WI38 (cell line): ENCODE measurements around the gene NLRP10.

Experiments
- H3K4me3 ChIP-seq: 2 replicates; pipeline ENCODE4 v1.5.1; 2011; ENCODE audit warnings: low read depth, mild to moderate bottlenecking, control low read depth, low read length
- CTCF ChIP-seq: IDR thresholded peaks from 2 replicates; pipeline ENCODE4 v1.5.1; 2012; ENCODE audit warnings: low read depth, mild to moderate bottlenecking, control low read depth, low read length

NLRP10 gene

GRCh38 chr11:7964261-7964660, 986 bp downstream of the NLRP10 start:
- TF ChIP-seq CTCF, result no peak
- no peak overlapping the region; the same call in 1 of the 2 replicates for H3K4me3 ChIP-seq

- TF ChIP-seq CTCF, result no peak
- no peak overlapping the region for H3K4me3 ChIP-seq
Observed at GRCh38 chr11:7955191-7955590, 10.1 kb downstream of the NLRP10 start.

GRCh38 chr11:7949934-7950333, 15.3 kb downstream of the NLRP10 start:
- TF ChIP-seq CTCF, result no peak

GRCh38 chr11:7944123-7944522, 21.1 kb downstream of the NLRP10 start:
- no peak overlapping the region for H3K4me3 ChIP-seq
- no peak for TF ChIP-seq CTCF

More at GRCh38 chr11:7949934-7950333, 15.3 kb downstream of the NLRP10 start:
- no peak overlapping the region for H3K4me3 ChIP-seq

GRCh38 chr11:7941608-7942007, 23.6 kb downstream of the NLRP10 start, which contains the start of gene OR10A3:
OR10A3 (minus strand) TSS chr11:7941708; CDS start chr11:7939520, 2,188 bp downstream.
- no peak for TF ChIP-seq CTCF
- no peak within 1 kb of the TSS for H3K4me3 ChIP-seq

- TF ChIP-seq CTCF, result no peak
- H3K4me3 ChIP-seq, result no peak overlapping the region
Observed at GRCh38 chr11:7941146-7941545, 24.1 kb downstream of the NLRP10 start.

GRCh38 chr11:7936615-7937014, 28.6 kb downstream of the NLRP10 start:
- H3K4me3 ChIP-seq, result no peak overlapping the region
- no peak for TF ChIP-seq CTCF
